Uterus (tissue), 4 donors: ENCODE measurements around the gene NLRX1. TPM values are rescaled to one million over a fixed set of nuclear protein-coding genes. Genes with fewer than 3 reads are reported as not detected.
"Not testable (repeated sequence)": the region's sequence is repeated elsewhere in the genome, so short reads cannot be mapped to it uniquely, and the experiment has no call there.

ENCODE experiments used
- DNase-seq, 2 donors: peaks; one replicate each; pipeline ENCODE4 v3.0.0-alpha.2; 2019 to 2020
- H3K27ac ChIP-seq, 2 donors: fragments of 200-600 bp; sonication (generic); 1 replicate in 1 of 2; 2 replicates in 1 of 2; pipeline ENCODE4 v1.5.1; 2016 to 2018
- H3K27me3 ChIP-seq, 2 donors: fragments of 200-600 bp; sonication (generic); one replicate each; pipeline ENCODE4 v1.5.1; 2018 to 2019; ENCODE audit warnings: control low read depth in 1 of 2
- H3K36me3 ChIP-seq, 2 donors: fragments of 200-600 bp; sonication (generic); one replicate each; pipeline ENCODE4 v1.5.1; 2019; ENCODE audit warnings: control low read depth in 1 of 2
- H3K4me1 ChIP-seq, 2 donors: fragments of 200-600 bp; sonication (generic); one replicate each; pipeline ENCODE4 v1.5.1; 2018 to 2019; ENCODE audit warnings: control low read depth in 1 of 2
- H3K4me3 ChIP-seq, 2 donors: fragments of 200-600 bp; sonication (generic); 1 replicate in 1 of 2; 2 replicates in 1 of 2; pipeline ENCODE4 v1.5.1; 2018 to 2019; ENCODE audit warnings: mild to moderate bottlenecking in 1 of 2
- H3K9me3 ChIP-seq, 2 donors: fragments of 200-600 bp; sonication (generic); one replicate each; pipeline ENCODE4 v1.5.1; 2019; ENCODE audit warnings: control low read depth in 1 of 2
- POLR2A ChIP-seq, 2 donors: fragments of 450-650 bp; IDR thresholded peaks; one replicate each; pipeline ENCODE4 v1.6.1; 2016; ENCODE audit warnings: antibody characterized with exemption in 2 of 2, mild to moderate bottlenecking in 1 of 2, moderate library complexity in 1 of 2
- intact Hi-C: fragments of 100-400 bp; cut with DNase I; formaldehyde crosslinking; loops from one replicate; pipeline ENCODE4 v1.15.1; 2023; ENCODE audit warnings: low total_unique reads
- total RNA-seq, 4 donors: library from RNA; depleted of rRNA in 3 of 4; stranded (reverse); fragments of >200 nt in 3 of 4; gene quantifications; one replicate each; pipeline versions ENCODE4 v1.1.0 to v1.2.4, GENCODE V29; 2014 to 2023
- TF ChIP-seq, protein P1 (sequence below), 4 experiments: fragments of 200-600 bp in 2 of 4; fragments of 450-650 bp in 2 of 4; sonication (generic) in 2 of 4; IDR thresholded peaks; one replicate each; pipeline ENCODE4 v1.5.1; 2016 to 2019; ENCODE audit warnings: antibody characterized with exemption in 4 of 4, mild to moderate bottlenecking in 2 of 4, moderate library complexity in 1 of 4
- donor health status: DM: yes; HTN: yes; CAD: no.

NLRX1 gene
- total RNA-seq, 4 donors from 2014 or later = 5.1 to 23.5 (median 16.8) TPM

- Histone ChIP-seq H3K27ac (no peak overlapping the region), H3K4me3 (no peak overlapping the region), H3K36me3 (no peaks in the 10 kb centered on the region), H3K27me3 (no peaks in the 10 kb centered on the region), H3K4me1 (no peaks in the 10 kb centered on the region), H3K9me3 (no peaks in the 10 kb centered on the region)
- DNase-seq = no peak
- intact Hi-C loops = no loop called here
- TF ChIP-seq, protein P1, sequence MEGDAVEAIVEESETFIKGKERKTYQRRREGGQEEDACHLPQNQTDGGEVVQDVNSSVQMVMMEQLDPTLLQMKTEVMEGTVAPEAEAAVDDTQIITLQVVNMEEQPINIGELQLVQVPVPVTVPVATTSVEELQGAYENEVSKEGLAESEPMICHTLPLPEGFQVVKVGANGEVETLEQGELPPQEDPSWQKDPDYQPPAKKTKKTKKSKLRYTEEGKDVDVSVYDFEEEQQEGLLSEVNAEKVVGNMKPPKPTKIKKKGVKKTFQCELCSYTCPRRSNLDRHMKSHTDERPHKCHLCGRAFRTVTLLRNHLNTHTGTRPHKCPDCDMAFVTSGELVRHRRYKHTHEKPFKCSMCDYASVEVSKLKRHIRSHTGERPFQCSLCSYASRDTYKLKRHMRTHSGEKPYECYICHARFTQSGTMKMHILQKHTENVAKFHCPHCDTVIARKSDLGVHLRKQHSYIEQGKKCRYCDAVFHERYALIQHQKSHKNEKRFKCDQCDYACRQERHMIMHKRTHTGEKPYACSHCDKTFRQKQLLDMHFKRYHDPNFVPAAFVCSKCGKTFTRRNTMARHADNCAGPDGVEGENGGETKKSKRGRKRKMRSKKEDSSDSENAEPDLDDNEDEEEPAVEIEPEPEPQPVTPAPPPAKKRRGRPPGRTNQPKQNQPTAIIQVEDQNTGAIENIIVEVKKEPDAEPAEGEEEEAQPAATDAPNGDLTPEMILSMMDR (IDR thresholded peaks at IDR 0.05) = no peak
- no peak for TF ChIP-seq POLR2A (IDR thresholded peaks at IDR 0.05)
Observed at GRCh38 chr11:119188067-119188466, 19.5 kb downstream of the NLRX1 start.

GRCh38 chr11:119188887-119189286 lies 20.4 kb downstream of the NLRX1 start:
- H3K9me3 ChIP-seq = no peaks in the 10 kb centered on the region
- TF ChIP-seq POLR2A (IDR thresholded peaks at IDR 0.05) = no peak
- TF ChIP-seq, protein P1 (IDR thresholded peaks at IDR 0.05) = no peak
- H3K4me3 ChIP-seq = no peak overlapping the region
- no peak overlapping the region for H3K27ac ChIP-seq
- no peaks in the 10 kb centered on the region for H3K27me3 ChIP-seq
- no peaks in the 10 kb centered on the region for H3K4me1 ChIP-seq
- no peaks in the 10 kb centered on the region for H3K36me3 ChIP-seq
- no peak for DNase-seq
- intact Hi-C loops = no loop called here

DNA sequence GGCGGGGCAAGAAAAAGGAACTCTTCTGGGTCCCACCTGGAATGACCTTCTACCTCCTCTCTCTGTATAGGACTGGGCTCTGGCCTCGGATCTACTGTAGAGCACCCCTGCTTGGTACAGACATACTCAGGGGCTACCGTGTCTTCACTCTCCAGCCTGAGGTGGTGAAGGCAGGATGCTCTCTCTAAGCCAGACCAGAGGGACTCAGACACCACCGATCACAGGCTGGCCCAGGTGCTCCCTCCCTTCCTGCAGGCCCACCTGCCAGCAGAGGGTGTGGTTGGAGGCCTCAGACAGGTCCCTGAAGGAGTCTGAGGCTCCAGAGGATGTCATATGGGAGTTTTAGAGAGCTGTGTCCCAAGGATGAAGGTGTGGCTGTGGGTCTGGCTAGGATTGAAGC lies 20.9 kb downstream of the NLRX1 start:
- H3K9me3 ChIP-seq = no peaks in the 10 kb centered on the region
- no peaks in the 10 kb centered on the region for H3K27me3 ChIP-seq
- TF ChIP-seq, protein P1 (IDR thresholded peaks at IDR 0.05) = no peak
- TF ChIP-seq POLR2A (IDR thresholded peaks at IDR 0.05) = no peak
- no peak for DNase-seq
- no peak overlapping the region for H3K27ac ChIP-seq
- no peaks in the 10 kb centered on the region for H3K36me3 ChIP-seq
- no peaks in the 10 kb centered on the region for H3K4me1 ChIP-seq
- no peak overlapping the region for H3K4me3 ChIP-seq
- intact Hi-C loops = no loop called here

DNA sequence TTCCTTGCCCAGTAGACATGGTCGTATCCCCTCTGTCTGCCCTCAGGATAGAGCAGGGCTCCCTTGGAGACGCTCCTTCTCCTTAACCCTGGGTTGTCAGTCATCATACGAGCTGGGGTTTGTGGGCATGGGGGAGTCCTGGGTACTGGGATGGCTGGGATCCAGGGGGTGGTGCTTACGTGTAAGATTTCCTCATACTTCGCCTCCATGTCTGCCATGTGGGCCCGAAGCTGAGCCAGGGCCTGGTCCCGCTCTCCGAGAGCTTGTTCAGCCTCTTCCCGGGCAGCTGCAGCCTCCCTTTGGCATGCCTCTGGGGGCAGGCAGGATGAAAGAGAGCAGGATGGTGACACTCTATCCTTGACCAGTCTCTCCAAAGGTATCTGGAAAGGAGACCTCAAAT lies 22.0 kb downstream of the NLRX1 start:
- intact Hi-C loops = no loop called here
- TF ChIP-seq POLR2A (IDR thresholded peaks at IDR 0.05) = no peak
- TF ChIP-seq, protein P1 (IDR thresholded peaks at IDR 0.05) = no peak
- Histone ChIP-seq H3K27me3 (no peaks in the 10 kb centered on the region), H3K4me3 (no peak overlapping the region), H3K4me1 (no peaks in the 10 kb centered on the region), H3K27ac (no peak overlapping the region), H3K9me3 (no peaks in the 10 kb centered on the region), H3K36me3 (no peaks in the 10 kb centered on the region)
- no peak for DNase-seq

- H3K27ac ChIP-seq, H3K27me3 ChIP-seq, H3K9me3 ChIP-seq, H3K36me3 ChIP-seq, intact Hi-C loops, DNase-seq, H3K4me3 ChIP-seq, H3K4me1 ChIP-seq: not testable (repeated sequence)
Observed at GRCh38 chr11:119191265-119191664, 22.7 kb downstream of the NLRX1 start.

DNA sequence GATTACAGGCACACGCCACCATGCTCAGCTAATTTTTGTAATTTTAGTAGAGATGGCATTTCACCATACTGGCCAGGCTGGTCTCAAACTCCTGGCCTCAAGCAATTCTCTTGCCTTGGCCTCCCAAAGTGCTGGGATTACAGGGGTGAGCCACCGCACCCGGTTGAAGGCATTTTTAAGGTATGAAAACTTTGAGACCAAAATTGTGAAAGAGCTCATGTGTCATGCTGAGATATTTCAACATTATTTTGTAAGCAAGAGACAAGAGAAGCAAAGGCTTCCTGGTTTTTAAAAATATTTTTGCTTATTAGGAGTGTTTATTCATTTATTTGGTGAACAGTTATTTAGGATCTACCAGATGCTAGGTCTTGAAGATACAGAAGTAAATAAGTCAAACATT lies 23.6 kb downstream of the NLRX1 start:
- no peak for TF ChIP-seq POLR2A (IDR thresholded peaks at IDR 0.05)
- TF ChIP-seq, protein P1 (IDR thresholded peaks at IDR 0.05) = no peak
- no peaks in the 10 kb centered on the region for H3K4me1 ChIP-seq
- intact Hi-C loops = no loop called here
- no peak for DNase-seq
- no peaks in the 10 kb centered on the region for H3K9me3 ChIP-seq
- H3K36me3 ChIP-seq = no peaks in the 10 kb centered on the region
- H3K4me3 ChIP-seq = no peak overlapping the region
- H3K27me3 ChIP-seq = no peaks in the 10 kb centered on the region
- no peak overlapping the region for H3K27ac ChIP-seq
